Measurements from ENCODE around the gene MIF. TPM values are rescaled to one million over a fixed set of nuclear protein-coding genes. Genes with fewer than 3 reads are reported as not detected.
"Not testable (repeated sequence)": the region's sequence is repeated elsewhere in the genome, so short reads cannot be mapped to it uniquely, and the experiment has no call there.

The MIF gene
- total and polyA plus RNA-seq, 7 donors, result 110 to 277 (median 131) TPM

GRCh38 chr22:23939017-23939357, 44.8 kb downstream of the MIF start:
- intact Hi-C loops (cut with DNase I), result loop anchor here in 1 of 2 donors (5.0 kb wide), 1 partner anchor 68 kb away; the partner anchor contains the start of gene GSTT4
- H3K27me3 ChIP-seq (ENCODE audit: insufficient read depth in 3 of 3, low read length in 2 of 3), result no peaks in the 10 kb centered on the region
- H3K9me3 ChIP-seq, result no peaks in the 10 kb centered on the region
- H3K4me1 ChIP-seq, result no peaks in the 10 kb centered on the region
- ATAC-seq (no peak), DNase-seq (no peak)
- H3K27ac ChIP-seq, result no peak overlapping the region
- 65 to 93% (median 85%) methylated on average over 3 of the region's 3 CpGs for WGBS, 3 donors
- TF ChIP-seq CTCF (IDR thresholded peaks at IDR 0.05), result no peak
- no peaks in the 10 kb centered on the region for H3K36me3 ChIP-seq (ENCODE audit: insufficient read depth in 1 of 2, low read depth in 1 of 2)
- H3K4me3 ChIP-seq, result no peak overlapping the region

GRCh38 chr22:23940166-23940565, 46.0 kb downstream of the MIF start:
- H3K27ac ChIP-seq; H3K27me3 ChIP-seq (ENCODE audit: insufficient read depth in 3 of 3, low read length in 2 of 3); H3K36me3 ChIP-seq (ENCODE audit: insufficient read depth in 1 of 2, low read depth in 1 of 2); H3K4me1 ChIP-seq; H3K4me3 ChIP-seq; ATAC-seq; DNase-seq; H3K9me3 ChIP-seq; intact Hi-C loops (cut with DNase I): not testable (repeated sequence)
- WGBS, 3 donors, result no CpG with 5 or more reads among the region's 14 CpGs

Other genes with a start within 250 kb of the MIF start
- gene RGL4, start 203.4 kb upstream of the MIF start, total RNA-seq, result under 1 TPM in 1 of 4 donors, not detected in 3; 0.40 TPM
- under 1 TPM; 0.04 to 0.26 (median 0.10) TPM for gene RGL4, start 203.4 kb upstream of the MIF start, polyA plus RNA-seq
- 10 to 100 TPM in 1 of 4 donors, 1 to 10 TPM in 3; 2.1 to 12.9 (median 4.0) TPM for gene ZNF70, start 143.3 kb upstream of the MIF start, total RNA-seq
- gene ZNF70, start 143.3 kb upstream of the MIF start, polyA plus RNA-seq, result 1 to 10 TPM; 1.2 to 3.8 (median 1.8) TPM
- gene VPREB3, start 140.0 kb upstream of the MIF start, total RNA-seq, result 1 to 10 TPM in 2 of 4 donors, under 1 TPM in 2; 0.79 to 3.2 (median 0.99) TPM
- under 1 TPM; 0.61 to 0.89 (median 0.82) TPM for gene VPREB3, start 140.0 kb upstream of the MIF start, polyA plus RNA-seq
- under 1 TPM in 1 of 4 donors, not detected in 3; 0.34 TPM for gene C22orf15, start 131.4 kb upstream of the MIF start, total RNA-seq
- gene C22orf15, start 131.4 kb upstream of the MIF start, polyA plus RNA-seq, result under 1 TPM in 1 of 3 donors, not detected in 2; 0.04 TPM
- 1,000 to 10,000 TPM in 1 of 4 donors, 100 to 1,000 TPM in 3; 659 to 1,066 (median 865) TPM for gene CHCHD10, start 126.4 kb upstream of the MIF start, total RNA-seq
- 100 to 1,000 TPM; 460 to 861 (median 645) TPM for gene CHCHD10, start 126.4 kb upstream of the MIF start, polyA plus RNA-seq
- 1 to 10 TPM; 1.3 to 2.9 (median 1.5) TPM for gene MMP11, start 121.5 kb upstream of the MIF start, total RNA-seq
- gene MMP11, start 121.5 kb upstream of the MIF start, polyA plus RNA-seq, result under 1 TPM; 0.35 to 0.47 (median 0.43) TPM
- gene SMARCB1, start 107.4 kb upstream of the MIF start, total RNA-seq, result 10 to 100 TPM; 21.9 to 76.6 (median 48.3) TPM
- 10 to 100 TPM; 20.7 to 47.6 (median 38.4) TPM for gene SMARCB1, start 107.4 kb upstream of the MIF start, polyA plus RNA-seq
- 1 to 10 TPM in 2 of 4 donors, under 1 TPM in 2; 0.54 to 4.4 (median 1.1) TPM for gene DERL3, start 55.4 kb upstream of the MIF start, total RNA-seq
- gene DERL3, start 55.4 kb upstream of the MIF start, polyA plus RNA-seq, result 1 to 10 TPM in 1 of 3 donors, under 1 TPM in 2; 0.22 to 1.1 (median 0.92) TPM
- 10 to 100 TPM in 1 of 4 donors, 1 to 10 TPM in 3; 4.2 to 11.8 (median 6.3) TPM for gene SLC2A11, start 36.5 kb upstream of the MIF start, total RNA-seq
- 10 to 100 TPM in 1 of 3 donors, 1 to 10 TPM in 2; 3.7 to 12.7 (median 4.9) TPM for gene SLC2A11, start 36.5 kb upstream of the MIF start, polyA plus RNA-seq
- 10 to 100 TPM in 3 of 4 donors, 1 to 10 TPM in 1; 5.8 to 27.5 (median 14.4) TPM for gene GSTT2B, start 66.8 kb downstream of the MIF start, total RNA-seq
- 10 to 100 TPM in 1 of 3 donors, 1 to 10 TPM in 2; 4.0 to 15.1 (median 5.6) TPM for gene GSTT2B, start 66.8 kb downstream of the MIF start, polyA plus RNA-seq
- 1 to 10 TPM in 1 of 4 donors, under 1 TPM in 3; 0.77 to 2.4 (median 0.96) TPM for gene DDTL, start 72.5 kb downstream of the MIF start, total RNA-seq
- gene DDTL, start 72.5 kb downstream of the MIF start, polyA plus RNA-seq, result 1 to 10 TPM in 2 of 3 donors, under 1 TPM in 1; 0.94 to 6.6 (median 1.6) TPM
- gene DDT, start 80.1 kb downstream of the MIF start, total RNA-seq, result 10 to 100 TPM; 57.3 to 85.3 (median 82.9) TPM
- 100 to 1,000 TPM; 155 to 239 (median 233) TPM for gene DDT, start 80.1 kb downstream of the MIF start, polyA plus RNA-seq
- under 1 TPM in 1 of 4 donors, not detected in 3; 0.34 TPM for gene GSTT2, start 85.8 kb downstream of the MIF start, total RNA-seq
- under 1 TPM; 0.12 to 0.89 (median 0.25) TPM for gene GSTT2, start 85.8 kb downstream of the MIF start, polyA plus RNA-seq
- not detected for gene GSTT4, start 111.1 kb downstream of the MIF start, total RNA-seq
- gene GSTT4, start 111.1 kb downstream of the MIF start, polyA plus RNA-seq, result not detected
- gene CABIN1, start 116.9 kb downstream of the MIF start, total RNA-seq, result 10 to 100 TPM; 14.9 to 23.8 (median 21.1) TPM
- 10 to 100 TPM; 10.5 to 14.1 (median 14.0) TPM for gene CABIN1, start 116.9 kb downstream of the MIF start, polyA plus RNA-seq

Measured in psoas muscle (tissue), 8 donors.